BJ (cell line): Measurements from ENCODE around the gene NPR2. TPM values are rescaled to one million over a fixed set of nuclear protein-coding genes. Genes with fewer than 3 reads are reported as not detected.

Source experiments
- CTCF ChIA-PET: fragments of 350-600 bp; formaldehyde crosslinking; extraction: SDS; loops from one replicate; lab custom pipeline; 2021; ENCODE audit warnings: antibody characterized with exemption, inconsistent platforms; lab: Yijun Ruan, JAX
- POLR2A ChIA-PET: fragments of 300-600 bp; sonication (Branson Sonifier 250); formaldehyde crosslinking; extraction: SDS; loops from one replicate; lab custom pipeline; 2021; ENCODE audit warnings: antibody characterized with exemption; lab: Charles Lee
- DNase-seq: peaks from one replicate; pipeline ENCODE4 v3.0.0-alpha.2; 2011; ENCODE audit warnings: low read depth
- H3K27me3 ChIP-seq: 2 replicates; pipeline ENCODE4 v1.6.0; 2011; ENCODE audit warnings: low read length; ENCODE audit not compliant: control insufficient read depth, insufficient read depth
- H3K36me3 ChIP-seq: 2 replicates; pipeline ENCODE4 v1.5.1; 2011; ENCODE audit warnings: low read length; ENCODE audit not compliant: control insufficient read depth, insufficient read depth
- H3K4me3 ChIP-seq: 2 replicates; pipeline ENCODE4 v1.5.1; 2011; ENCODE audit warnings: low read depth, mild to moderate bottlenecking, control low read depth, low read length
- polyA plus RNA-seq: library from polyadenylated mRNA; depleted of rRNA; stranded (reverse); fragments of >200 nt; gene quantifications from 2 replicates; pipeline ENCODE4 v1.2.3, GENCODE V29; 2011
- TF ChIP-seq, protein P1 (sequence below): IDR thresholded peaks from 2 replicates; pipeline ENCODE4 v1.5.1; 2011; ENCODE audit warnings: low read depth, mild to moderate bottlenecking, control low read depth, inconsistent platforms, low read length, moderate library complexity; ENCODE audit not compliant: insufficient read depth

NPR2 gene
- polyA plus RNA-seq, 1 experiment, result 33.4 TPM

DNA sequence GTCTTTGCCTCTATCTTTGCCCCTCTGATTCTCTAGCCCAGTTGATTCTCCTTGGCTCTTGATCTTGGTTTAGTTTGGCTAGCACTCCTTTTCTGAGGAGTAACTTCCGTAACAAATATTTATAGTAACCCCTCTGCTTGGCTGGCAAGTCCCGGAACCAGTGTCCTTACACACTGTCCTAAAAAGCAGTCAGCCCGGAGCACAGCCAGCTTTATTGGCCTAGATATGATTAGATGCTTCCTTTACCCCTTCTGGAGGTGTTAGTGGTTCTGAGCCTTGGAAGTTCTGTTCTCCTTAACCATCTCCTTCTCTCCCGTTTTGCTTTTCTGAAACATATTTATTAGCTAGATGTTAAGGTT is 20.3 kb upstream of the NPR2 start:
- TF ChIP-seq, protein P1, sequence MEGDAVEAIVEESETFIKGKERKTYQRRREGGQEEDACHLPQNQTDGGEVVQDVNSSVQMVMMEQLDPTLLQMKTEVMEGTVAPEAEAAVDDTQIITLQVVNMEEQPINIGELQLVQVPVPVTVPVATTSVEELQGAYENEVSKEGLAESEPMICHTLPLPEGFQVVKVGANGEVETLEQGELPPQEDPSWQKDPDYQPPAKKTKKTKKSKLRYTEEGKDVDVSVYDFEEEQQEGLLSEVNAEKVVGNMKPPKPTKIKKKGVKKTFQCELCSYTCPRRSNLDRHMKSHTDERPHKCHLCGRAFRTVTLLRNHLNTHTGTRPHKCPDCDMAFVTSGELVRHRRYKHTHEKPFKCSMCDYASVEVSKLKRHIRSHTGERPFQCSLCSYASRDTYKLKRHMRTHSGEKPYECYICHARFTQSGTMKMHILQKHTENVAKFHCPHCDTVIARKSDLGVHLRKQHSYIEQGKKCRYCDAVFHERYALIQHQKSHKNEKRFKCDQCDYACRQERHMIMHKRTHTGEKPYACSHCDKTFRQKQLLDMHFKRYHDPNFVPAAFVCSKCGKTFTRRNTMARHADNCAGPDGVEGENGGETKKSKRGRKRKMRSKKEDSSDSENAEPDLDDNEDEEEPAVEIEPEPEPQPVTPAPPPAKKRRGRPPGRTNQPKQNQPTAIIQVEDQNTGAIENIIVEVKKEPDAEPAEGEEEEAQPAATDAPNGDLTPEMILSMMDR, result no peak
- DNase-seq, result no peak
- ChIA-PET POLR2A (no interaction called here), CTCF (interaction anchor here (0.7 to 14.0 kb wide), 7 partner anchors 9 to 22 kb away, joined by 3 to 89 read pairs (median 5); partner anchors contain the start of genes GBA2 and RGP1)
- no peak overlapping the region for H3K4me3 ChIP-seq
- H3K36me3 ChIP-seq, result no peaks in the 10 kb centered on the region
- H3K27me3 ChIP-seq, result peaks cover 16% of the 10 kb centered on the region

DNA sequence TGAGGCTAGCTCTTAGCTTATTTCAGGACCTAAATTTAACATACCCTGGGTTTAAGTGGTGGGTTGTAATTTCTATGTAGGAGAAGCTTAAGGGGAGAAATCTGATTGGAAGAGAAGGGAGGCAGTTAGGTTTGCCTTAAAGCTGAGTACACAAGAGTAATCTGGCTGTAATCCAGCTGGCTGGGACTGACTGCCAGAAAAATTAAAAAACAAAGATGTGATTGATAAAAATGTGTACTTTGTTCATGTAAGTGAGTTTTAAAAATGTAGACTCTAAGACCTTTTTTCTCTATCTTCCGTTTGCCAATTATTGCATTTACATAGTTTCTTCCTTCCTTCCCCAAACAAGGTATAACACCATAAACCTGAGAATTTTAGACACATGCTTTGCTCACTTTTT is 19.9 kb upstream of the NPR2 start:
- TF ChIP-seq, protein P1, result no peak
- H3K4me3 ChIP-seq, result no peak overlapping the region
- no peak for DNase-seq
- ChIA-PET CTCF (interaction anchor here (0.7 to 14.0 kb wide), 7 partner anchors 9 to 54 kb away, joined by 3 to 89 read pairs (median 5); partner anchors contain the start of genes GBA2 and RGP1), POLR2A (no interaction called here)
- no peaks in the 10 kb centered on the region for H3K36me3 ChIP-seq
- peaks cover 16% of the 10 kb centered on the region for H3K27me3 ChIP-seq

DNA sequence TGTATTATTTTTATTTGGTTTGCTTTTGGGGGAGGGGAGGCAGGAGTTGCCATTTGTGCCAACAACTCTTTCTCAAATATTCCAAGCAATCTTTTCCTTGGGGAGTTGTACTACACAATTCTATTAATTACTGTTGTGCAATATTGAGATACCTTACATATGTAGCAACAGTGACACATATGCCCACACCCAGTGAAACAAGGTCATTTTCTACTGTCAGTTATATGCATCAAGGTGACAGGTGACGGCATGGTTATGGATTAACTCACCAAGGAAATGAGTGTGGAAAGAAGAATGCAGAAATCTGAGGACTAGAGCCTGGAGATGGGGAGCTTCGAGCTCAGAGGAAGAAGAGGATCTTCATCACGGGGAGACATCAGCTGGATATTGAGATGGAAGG is 19.4 kb upstream of the NPR2 start:
- Histone ChIP-seq H3K36me3 (no peaks in the 10 kb centered on the region), H3K27me3 (peaks cover 16% of the 10 kb centered on the region), H3K4me3 (no peak overlapping the region)
- POLR2A ChIA-PET, result no interaction called here
- CTCF ChIA-PET, result interaction anchor here (0.9 to 14.0 kb wide), 5 partner anchors 8 to 54 kb away, joined by 4 to 89 read pairs (median 5); no protein-coding TSS in a partner anchor
- TF ChIP-seq, protein P1, result no peak
- no peak for DNase-seq

DNA sequence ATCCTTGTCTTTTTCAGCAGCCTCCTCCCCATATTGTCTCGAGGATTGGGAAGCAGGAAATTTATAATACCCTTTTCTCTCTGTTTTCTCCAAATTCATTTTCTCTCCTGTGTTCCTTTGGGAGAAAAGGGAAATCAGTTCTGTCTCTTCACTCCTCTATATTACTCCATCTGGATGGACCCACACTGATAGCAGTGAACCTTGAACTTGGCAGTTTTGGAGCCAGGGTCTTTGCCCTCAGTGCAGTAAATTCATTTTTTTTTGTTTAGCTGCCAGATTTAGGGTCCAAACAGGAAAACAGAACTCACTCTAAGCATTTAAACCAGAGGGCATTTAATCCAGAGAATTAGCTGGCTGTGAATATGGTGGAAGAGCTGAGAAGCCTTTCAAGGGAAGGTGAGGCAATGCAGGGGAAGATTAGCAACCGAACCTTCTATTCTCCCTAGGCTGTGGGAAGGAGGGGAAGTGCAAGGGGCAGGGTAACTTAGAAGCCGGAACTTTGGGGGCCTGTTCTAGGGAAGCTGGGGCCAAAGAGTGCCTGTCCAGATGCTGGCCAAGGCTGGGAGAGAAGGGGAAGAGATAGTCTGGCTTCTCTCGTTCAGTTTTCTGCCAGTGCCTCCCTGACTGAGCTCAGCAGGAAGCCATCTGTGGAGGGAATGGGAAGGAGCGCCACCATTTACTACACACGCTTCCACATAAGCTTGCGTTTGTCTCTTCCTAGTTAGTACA is 16.3 kb upstream of the NPR2 start:
- H3K36me3 ChIP-seq, result no peaks in the 10 kb centered on the region
- DNase-seq, result no peak
- CTCF ChIA-PET, result interaction anchor here (0.6 to 14.0 kb wide), 8 partner anchors 11 to 107 kb away, joined by 3 to 89 read pairs (median 3); partner anchors contain the start of genes CREB3, NPR2 and TLN1
- no peak overlapping the region for H3K4me3 ChIP-seq
- TF ChIP-seq, protein P1, result no peak
- POLR2A ChIA-PET, result interaction anchor here (0.7 kb wide), 1 partner anchor 104 kb away, joined by 3 read pairs; no protein-coding TSS in a partner anchor
- peaks cover 20% of the 10 kb centered on the region for H3K27me3 ChIP-seq

DNA sequence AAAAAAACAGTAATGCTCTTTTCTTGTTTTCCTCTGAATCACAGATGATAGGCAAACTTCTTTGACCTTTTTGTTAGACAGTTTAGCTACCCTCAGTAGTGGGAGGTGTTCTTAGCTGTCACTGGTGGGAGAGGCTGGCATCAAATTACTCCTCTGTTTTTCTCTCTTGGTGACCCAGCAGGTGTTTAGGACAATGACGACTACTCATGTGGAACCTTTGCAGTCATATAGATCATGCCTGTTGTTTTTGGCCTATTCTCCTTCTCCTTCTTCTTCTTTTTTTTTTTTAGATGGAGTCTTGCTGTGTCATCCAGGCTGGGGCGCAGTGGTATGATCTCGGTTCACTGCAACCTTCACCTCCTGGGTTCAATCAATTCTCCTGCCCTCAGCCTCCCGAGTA is 15.4 kb upstream of the NPR2 start:
- DNase-seq, result no peak
- POLR2A ChIA-PET, result no interaction called here
- CTCF ChIA-PET, result interaction anchor here (0.9 to 14.0 kb wide), 7 partner anchors 12 to 106 kb away, joined by 3 to 89 read pairs (median 3); partner anchors contain the start of gene NPR2
- peaks cover 12% of the 10 kb centered on the region for H3K27me3 ChIP-seq
- H3K4me3 ChIP-seq, result no peak overlapping the region
- H3K36me3 ChIP-seq, result no peaks in the 10 kb centered on the region
- TF ChIP-seq, protein P1, result no peak
